Activated T-helper 17 cell treated with anti-CD3 and anti-CD28 coated beads, Interleukin-2, amount 50 U/mL, for 72 hours (primary cell): Measurements from ENCODE around the gene FBRSL1. TPM values are rescaled to one million over a fixed set of nuclear protein-coding genes. Genes with fewer than 3 reads are reported as not detected.
"Not testable (repeated sequence)": the region's sequence is repeated elsewhere in the genome, so short reads cannot be mapped to it uniquely, and the experiment has no call there.

Experiments used
- ATAC-seq: fragments of 150-1000 bp; cut with Tn5 transposase; replicated peaks from 2 replicates; pipeline ENCODE4 v1.10.0; 2021; ENCODE audit warnings: mild to moderate bottlenecking, moderate library complexity
- H3K27ac Mint-ChIP-seq: one replicate; pipeline ENCODE4 v1.8.0; 2022; ENCODE audit warnings: mixed read lengths
- H3K27me3 Mint-ChIP-seq: one replicate; pipeline ENCODE4 v1.8.0; 2022; ENCODE audit warnings: mixed read lengths
- H3K36me3 Mint-ChIP-seq: one replicate; pipeline ENCODE4 v1.8.0; 2022; ENCODE audit warnings: low read depth, mild to moderate bottlenecking, mixed read lengths
- H3K4me1 Mint-ChIP-seq: one replicate; pipeline ENCODE4 v1.8.0; 2022; ENCODE audit warnings: mixed read lengths
- H3K4me3 Mint-ChIP-seq: one replicate; pipeline ENCODE4 v1.8.0; 2022; ENCODE audit warnings: mild to moderate bottlenecking, mixed read lengths
- H3K9me3 Mint-ChIP-seq: one replicate; pipeline ENCODE4 v1.8.0; 2022; ENCODE audit warnings: mixed read lengths
- total RNA-seq, 2 donors: library from RNA; stranded (reverse); gene quantifications; one replicate each; pipeline ENCODE4 v1.2.3, GENCODE V29; 2022

FBRSL1 gene
- total RNA-seq, 2 donors from 2014 or later, result 34.7 to 38.7 TPM

DNA sequence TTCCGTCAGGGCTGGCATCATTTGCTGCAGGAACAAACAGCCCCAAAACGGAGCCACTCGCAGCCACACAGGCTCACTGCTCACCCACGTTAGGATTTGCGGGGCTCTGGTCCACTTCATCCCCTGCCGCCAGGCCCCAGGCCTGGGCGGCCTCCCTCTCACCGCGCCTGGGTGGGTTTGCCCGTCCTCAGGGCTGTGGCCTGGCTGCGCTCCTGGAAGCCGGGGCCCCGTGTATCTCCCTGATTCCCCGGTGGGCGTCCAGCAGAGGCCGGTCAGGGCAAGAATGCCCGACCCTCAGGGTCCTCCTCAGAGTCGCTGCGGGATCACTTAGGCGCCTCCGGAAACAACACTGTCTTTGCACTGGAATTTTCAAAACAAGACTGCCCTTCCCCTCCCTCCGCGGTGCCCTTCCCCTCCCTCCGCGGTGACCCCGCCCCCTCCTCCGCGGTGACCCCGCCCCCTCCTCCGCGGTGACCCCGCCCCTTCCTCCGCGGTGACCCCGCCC is 15.7 kb upstream of the FBRSL1 start:
- H3K27ac Mint-ChIP-seq, result no peak overlapping the region
- H3K9me3 Mint-ChIP-seq, result no peaks in the 10 kb centered on the region
- no peak for ATAC-seq
- H3K27me3 Mint-ChIP-seq, result peaks cover 6% of the 10 kb centered on the region
- H3K36me3 Mint-ChIP-seq, result no peaks in the 10 kb centered on the region
- peaks cover 25% of the 10 kb centered on the region for H3K4me1 Mint-ChIP-seq
- H3K4me3 Mint-ChIP-seq, result no peak overlapping the region

DNA sequence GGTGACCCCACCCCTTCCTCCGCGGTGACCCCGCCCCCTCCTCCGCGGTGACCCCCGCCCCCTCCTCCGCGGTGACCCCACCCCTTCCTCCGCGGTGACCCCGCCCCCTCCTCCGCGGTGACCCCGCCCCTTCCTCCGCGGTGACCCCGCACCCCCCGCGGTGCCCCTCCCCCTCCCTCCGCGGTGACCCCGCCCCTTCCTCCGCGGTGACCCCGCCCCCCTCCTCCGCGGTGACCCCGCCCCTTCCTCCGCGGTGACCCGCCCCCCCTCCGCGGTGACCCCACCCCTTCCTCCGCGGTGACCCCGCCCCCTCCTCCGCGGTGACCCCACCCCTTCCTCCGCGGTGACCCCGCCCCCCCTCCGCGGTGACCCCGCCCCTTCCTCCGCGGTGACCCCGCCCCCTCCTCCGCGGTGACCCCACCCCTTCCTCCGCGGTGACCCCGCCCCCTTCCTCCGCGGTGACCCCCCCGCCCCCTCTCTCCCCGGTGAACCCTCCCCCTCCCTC is 15.1 kb upstream of the FBRSL1 start:
- not testable (repeated sequence) for H3K27me3 Mint-ChIP-seq, H3K4me3 Mint-ChIP-seq, H3K36me3 Mint-ChIP-seq, ATAC-seq, H3K27ac Mint-ChIP-seq, H3K9me3 Mint-ChIP-seq
- peaks cover 19% of the 10 kb centered on the region for H3K4me1 Mint-ChIP-seq

DNA sequence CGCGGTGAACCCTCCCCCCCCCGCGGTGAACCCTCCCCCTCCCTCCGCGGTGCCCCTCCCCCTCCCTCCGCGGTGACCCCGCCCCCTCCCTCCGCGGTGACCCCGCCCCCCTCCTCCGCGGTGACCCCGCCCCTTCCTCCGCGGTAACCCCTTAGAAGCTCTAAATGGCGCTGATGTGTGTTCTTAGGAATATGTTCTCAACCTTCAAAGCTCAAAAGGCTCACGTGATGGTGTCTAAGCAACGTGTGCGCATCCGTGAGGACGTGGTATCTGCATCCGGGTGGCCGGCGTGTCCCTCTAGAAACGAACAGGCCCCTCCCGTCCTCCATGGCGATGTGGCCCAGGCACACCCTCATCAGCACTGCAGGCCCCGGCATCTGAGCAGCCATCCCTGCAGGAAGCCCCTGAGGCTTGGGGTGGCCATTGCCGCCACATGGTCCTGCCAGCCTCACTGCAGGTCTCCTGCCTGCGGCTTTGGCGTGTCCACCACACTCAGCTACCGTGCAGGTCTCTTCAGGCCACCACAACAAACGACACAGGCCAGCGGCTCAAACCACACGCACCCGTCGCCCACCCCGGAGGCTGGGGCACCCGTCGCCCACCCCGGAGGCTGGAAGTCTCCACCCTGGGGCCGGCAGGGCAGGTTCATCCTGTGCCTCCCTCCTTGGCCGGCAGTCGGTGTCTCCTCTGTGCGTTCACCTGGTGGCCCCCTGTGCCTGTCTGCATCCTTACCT is 14.5 kb upstream of the FBRSL1 start:
- Mint-ChIP-seq H3K27me3 (no peaks in the 10 kb centered on the region), H3K4me1 (peaks cover 18% of the 10 kb centered on the region), H3K27ac (peak overlapping the region; percentile 78), H3K36me3 (no peaks in the 10 kb centered on the region), H3K9me3 (no peaks in the 10 kb centered on the region), H3K4me3 (peak overlapping the region; percentile 51)
- ATAC-seq, result peak; percentile 40

DNA sequence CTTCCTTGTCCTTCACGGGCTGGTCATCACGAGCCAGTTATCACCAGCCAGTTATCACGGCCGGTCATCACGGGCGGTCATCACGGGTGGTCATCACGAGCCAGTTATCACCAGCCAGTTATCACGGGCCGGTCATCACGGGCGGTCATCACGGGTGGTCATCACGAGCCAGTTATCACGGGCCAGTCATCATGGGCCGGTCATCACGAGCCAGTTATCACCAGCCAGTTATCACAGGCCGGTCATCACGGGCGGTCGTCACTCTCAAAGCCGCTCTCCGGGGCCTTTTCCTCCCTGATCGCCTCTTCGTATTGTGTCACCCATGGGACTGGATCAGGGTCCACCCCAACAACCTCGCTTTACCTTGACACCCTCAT is 13.9 kb upstream of the FBRSL1 start:
- Mint-ChIP-seq H3K27ac (peak overlapping the region; percentile 78), H3K36me3 (no peaks in the 10 kb centered on the region), H3K4me3 (peak overlapping the region; percentile 51), H3K9me3 (no peaks in the 10 kb centered on the region), H3K27me3 (no peaks in the 10 kb centered on the region), H3K4me1 (peaks cover 16% of the 10 kb centered on the region)
- ATAC-seq, result no peak

- peaks cover 12% of the 10 kb centered on the region for H3K4me1 Mint-ChIP-seq
Observed at GRCh38 chr12:132476421-132476820, 13.5 kb upstream of the FBRSL1 start.

DNA sequence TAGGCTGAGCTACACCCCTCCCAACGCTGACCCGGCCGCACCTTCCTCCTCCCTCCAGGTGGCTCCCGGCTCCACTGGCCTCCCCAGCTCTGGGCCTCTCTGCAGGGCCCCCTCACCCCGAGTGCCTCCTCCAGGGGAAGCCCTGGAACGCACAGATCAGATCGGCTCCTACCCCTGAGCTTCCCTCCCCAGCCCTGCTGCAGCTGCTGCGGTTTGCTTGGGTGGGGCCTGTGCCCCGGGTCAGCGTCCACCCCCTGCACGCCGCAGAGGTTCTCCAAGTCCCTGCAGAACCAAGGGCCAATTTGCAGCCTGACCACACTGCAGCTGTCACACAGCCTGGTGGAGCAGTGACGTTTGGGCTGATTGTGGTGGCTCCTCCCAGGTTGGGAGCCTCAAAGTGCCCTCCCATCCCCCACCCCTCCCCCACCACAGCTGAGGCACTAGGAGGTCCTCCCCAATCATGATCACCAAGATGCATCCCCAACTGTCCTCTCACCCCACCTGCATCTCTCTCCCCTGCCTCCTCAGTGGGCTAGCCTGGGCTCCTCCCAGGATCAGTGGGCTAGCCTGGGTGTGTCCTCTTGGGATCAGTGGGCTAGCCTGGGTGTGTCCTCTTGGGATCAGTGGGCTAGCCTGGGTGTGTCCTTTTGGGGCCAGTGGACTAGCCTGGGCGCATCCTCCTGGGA is 12.8 kb upstream of the FBRSL1 start:
- H3K4me3 Mint-ChIP-seq, result no peak overlapping the region
- H3K27ac Mint-ChIP-seq, result no peak overlapping the region

More at GRCh38 chr12:132476421-132476820, 13.5 kb upstream of the FBRSL1 start:
- ATAC-seq, result no peak
- Mint-ChIP-seq H3K27me3 (no peaks in the 10 kb centered on the region), H3K27ac (peak overlapping the region; percentile 78), H3K9me3 (no peaks in the 10 kb centered on the region), H3K4me3 (peak overlapping the region; percentile 51), H3K36me3 (no peaks in the 10 kb centered on the region)

DNA sequence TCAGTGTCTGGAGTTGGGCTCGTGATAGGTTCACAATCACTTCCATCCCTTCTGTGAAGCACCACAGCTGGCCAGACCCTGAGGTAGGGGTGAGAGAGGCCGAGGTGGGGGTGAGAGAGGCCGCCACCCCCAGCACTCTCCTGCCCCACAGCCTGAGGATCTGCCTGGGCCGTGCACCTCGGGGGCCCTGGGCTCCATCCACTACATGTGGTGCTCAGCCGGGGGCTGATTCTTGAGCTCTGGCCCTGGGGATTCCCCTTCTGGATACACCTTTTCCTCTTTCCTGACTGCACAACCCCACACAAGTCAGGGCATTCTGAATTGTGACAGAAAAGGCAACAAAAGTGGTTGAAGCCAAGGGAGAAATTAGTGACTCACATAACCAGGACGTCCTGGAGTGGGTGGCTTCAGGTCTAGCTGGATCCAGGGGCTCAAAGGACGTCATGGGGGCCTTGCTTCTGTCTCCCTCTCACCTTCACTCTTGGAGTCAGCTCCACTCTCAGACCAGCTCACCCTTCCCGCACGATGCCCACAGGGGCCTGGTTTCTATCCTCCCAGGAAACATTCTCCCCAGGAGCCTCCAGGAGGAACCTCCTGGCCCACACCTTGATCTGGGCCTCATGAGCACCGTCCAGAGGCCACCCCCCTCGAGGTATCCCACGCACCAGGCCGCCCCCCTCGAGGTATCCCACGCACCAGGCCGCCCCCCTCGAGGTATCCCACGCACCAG is 12.1 kb upstream of the FBRSL1 start:
- Mint-ChIP-seq H3K27me3 (no peaks in the 10 kb centered on the region), H3K27ac (no peak overlapping the region), H3K9me3 (no peaks in the 10 kb centered on the region), H3K4me1 (peaks cover 4% of the 10 kb centered on the region), H3K4me3 (no peak overlapping the region), H3K36me3 (no peaks in the 10 kb centered on the region)
- peak; percentile 51 for ATAC-seq

More for the DNA sequence above, 12.8 kb upstream of the FBRSL1 start:
- Mint-ChIP-seq H3K36me3 (no peaks in the 10 kb centered on the region), H3K9me3 (no peaks in the 10 kb centered on the region), H3K4me1 (peaks cover 6% of the 10 kb centered on the region), H3K27me3 (no peaks in the 10 kb centered on the region)
- no peak for ATAC-seq

DNA sequence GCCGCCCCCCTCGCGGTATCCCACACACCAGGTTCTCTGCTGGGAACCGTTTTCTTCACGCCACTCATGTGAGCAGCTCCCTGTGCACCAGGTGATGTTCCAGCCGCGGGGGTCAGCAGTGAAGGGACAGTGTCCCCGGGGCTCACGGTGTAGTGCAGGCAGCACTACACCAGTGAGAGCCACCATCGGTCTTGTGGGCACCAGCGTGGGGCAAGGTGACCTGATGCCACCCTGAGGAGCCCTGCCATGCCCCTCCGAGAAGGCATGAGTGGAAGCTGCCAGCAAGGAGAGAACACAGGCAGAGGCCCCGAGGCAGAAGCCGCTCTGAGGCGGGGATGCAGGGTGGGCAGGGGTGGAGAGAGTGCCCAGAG is 11.5 kb upstream of the FBRSL1 start:
- Mint-ChIP-seq H3K4me3 (no peak overlapping the region), H3K36me3 (no peaks in the 10 kb centered on the region), H3K27ac (no peak overlapping the region), H3K9me3 (no peaks in the 10 kb centered on the region), H3K27me3 (no peaks in the 10 kb centered on the region), H3K4me1 (peaks cover 4% of the 10 kb centered on the region)
- ATAC-seq, result no peak

DNA sequence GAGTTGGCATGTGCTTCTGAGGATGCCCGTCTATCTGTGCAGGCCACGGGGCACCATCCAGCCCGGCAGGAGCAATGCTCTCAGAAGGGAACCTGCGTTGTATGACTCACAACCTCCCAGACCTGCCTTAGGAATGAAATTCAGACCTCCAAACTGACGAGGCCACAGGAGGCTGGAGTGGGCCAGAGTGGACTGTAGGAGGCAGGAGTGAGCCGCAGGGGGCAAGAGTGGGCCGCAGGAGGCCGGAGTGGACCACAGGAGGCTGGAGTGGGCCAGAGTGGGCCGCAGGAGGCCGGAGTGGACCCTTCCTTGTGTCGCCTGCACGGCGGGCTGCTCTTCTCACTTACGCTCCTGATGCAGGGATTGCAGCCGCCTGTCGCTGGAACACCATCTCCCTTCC is 11.1 kb upstream of the FBRSL1 start:
- no peak overlapping the region for H3K27ac Mint-ChIP-seq
- H3K9me3 Mint-ChIP-seq, result no peaks in the 10 kb centered on the region
- H3K36me3 Mint-ChIP-seq, result no peaks in the 10 kb centered on the region
- peaks cover 4% of the 10 kb centered on the region for H3K4me1 Mint-ChIP-seq
- ATAC-seq, result no peak
- no peaks in the 10 kb centered on the region for H3K27me3 Mint-ChIP-seq
- no peak overlapping the region for H3K4me3 Mint-ChIP-seq

DNA sequence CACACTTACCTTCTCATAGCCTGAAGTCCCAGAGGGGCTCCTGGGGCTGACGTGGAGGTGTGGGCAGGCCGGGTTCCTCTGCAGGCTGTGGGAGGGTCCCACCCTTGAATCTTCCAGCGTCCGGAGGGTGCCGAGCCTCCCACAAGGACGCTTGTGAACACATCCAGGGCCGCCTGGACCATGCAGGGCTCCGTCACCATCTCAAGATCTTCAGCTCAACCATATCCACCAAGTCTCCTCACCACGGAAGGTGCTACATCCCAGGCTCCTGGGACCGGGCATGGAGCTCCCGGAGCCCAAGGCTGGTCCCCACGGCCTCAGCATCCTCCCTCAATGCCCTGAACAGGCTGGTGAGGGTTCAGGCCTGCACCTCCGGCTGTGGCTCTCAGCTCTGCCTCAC is 10.7 kb upstream of the FBRSL1 start:
- no peaks in the 10 kb centered on the region for H3K9me3 Mint-ChIP-seq
- H3K36me3 Mint-ChIP-seq, result no peaks in the 10 kb centered on the region
- no peak for ATAC-seq
- H3K27ac Mint-ChIP-seq, result no peak overlapping the region
- peaks cover 4% of the 10 kb centered on the region for H3K4me1 Mint-ChIP-seq
- no peak overlapping the region for H3K4me3 Mint-ChIP-seq
- no peaks in the 10 kb centered on the region for H3K27me3 Mint-ChIP-seq

GRCh38 chr12:132479938-132480622 is 9.9 kb upstream of the FBRSL1 start:
- ATAC-seq, result no peak
- Mint-ChIP-seq H3K4me3 (no peak overlapping the region), H3K9me3 (no peaks in the 10 kb centered on the region), H3K4me1 (peaks cover 4% of the 10 kb centered on the region), H3K36me3 (no peaks in the 10 kb centered on the region), H3K27me3 (no peaks in the 10 kb centered on the region), H3K27ac (no peak overlapping the region)

DNA sequence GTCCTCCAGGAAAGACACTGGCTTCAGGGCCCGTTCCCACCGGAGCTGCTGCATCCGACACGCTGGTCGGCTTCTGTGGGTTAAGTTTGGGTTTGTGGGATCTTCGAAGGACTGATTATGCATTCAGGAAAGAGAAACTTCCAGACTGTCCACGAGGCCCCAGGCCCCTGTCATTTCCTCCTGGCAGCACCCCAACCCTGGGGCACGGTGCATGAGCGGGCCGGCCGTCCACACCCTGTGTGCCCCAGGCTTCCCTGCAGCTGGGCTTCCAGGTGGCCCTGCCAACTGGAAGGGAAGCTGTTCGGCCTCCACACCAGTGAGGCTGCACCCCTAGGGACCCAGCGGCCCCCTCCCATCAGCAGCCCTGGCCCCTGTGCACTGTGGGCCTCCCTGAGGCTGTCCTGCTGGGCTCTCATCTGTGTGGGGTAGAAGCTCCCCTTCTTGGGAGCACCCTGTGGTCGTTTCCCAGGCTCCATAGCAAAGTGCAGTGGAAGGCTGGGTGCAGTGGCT is 9.3 kb upstream of the FBRSL1 start:
- no peaks in the 10 kb centered on the region for H3K9me3 Mint-ChIP-seq

GRCh38 chr12:132481345-132481744 is 8.6 kb upstream of the FBRSL1 start:
- no peak overlapping the region for H3K27ac Mint-ChIP-seq
- no peak for ATAC-seq
- H3K4me3 Mint-ChIP-seq, result no peak overlapping the region
- no peaks in the 10 kb centered on the region for H3K4me1 Mint-ChIP-seq
- no peaks in the 10 kb centered on the region for H3K36me3 Mint-ChIP-seq
- H3K27me3 Mint-ChIP-seq, result no peaks in the 10 kb centered on the region
- no peaks in the 10 kb centered on the region for H3K9me3 Mint-ChIP-seq

More for the DNA sequence above, 9.3 kb upstream of the FBRSL1 start:
- no peaks in the 10 kb centered on the region for H3K27me3 Mint-ChIP-seq
- H3K36me3 Mint-ChIP-seq, result no peaks in the 10 kb centered on the region
- peaks cover 4% of the 10 kb centered on the region for H3K4me1 Mint-ChIP-seq
- no peak overlapping the region for H3K27ac Mint-ChIP-seq
- H3K4me3 Mint-ChIP-seq, result no peak overlapping the region
- no peak for ATAC-seq
